DOHH2 (cell line): Measurements from ENCODE around the gene RAB15.

Experiments used
- CTCF ChIP-seq: fragments of 200-600 bp; sonication (generic); IDR thresholded peaks from one replicate; pipeline ENCODE4 v1.5.1; 2014; ENCODE audit warnings: antibody characterized with exemption, mild to moderate bottlenecking, low read depth, low read length; ENCODE audit not compliant: poor library complexity, severe bottlenecking
- EZH2phosphoT487 ChIP-seq: fragments of 200-600 bp; sonication (generic); IDR thresholded peaks from 2 replicates; pipeline ENCODE4 v1.6.1; 2017; ENCODE audit warnings: borderline replicate concordance, mild to moderate bottlenecking, antibody characterized with exemption, low read length, moderate library complexity, mixed read lengths

- no peak for TF ChIP-seq CTCF
- no peak for TF ChIP-seq EZH2phosphoT487
These were observed 56.3 kb downstream of the RAB15 start for GRCh38 chr14:64915797-64916196.
